NCI-H460 (cell line): ENCODE measurements around the gene RUNX1. TPM values are rescaled to one million over a fixed set of nuclear protein-coding genes. Genes with fewer than 3 reads are reported as not detected.

Experiments
- DNase-seq: peaks from one replicate; pipeline ENCODE4 v3.0.0-alpha.2; 2016; ENCODE audit warnings: low read depth; ENCODE audit errors: extremely low read depth
- total RNA-seq: library from RNA; depleted of rRNA; stranded (reverse); fragments of >200 nt; shearing (Covaris generic); gene quantifications from 2 replicates; pipeline ENCODE4 v1.2.3, GENCODE V29; 2014

RUNX1 gene
- total RNA-seq, 1 experiment from 2014 or later: 7.3 TPM

DNA sequence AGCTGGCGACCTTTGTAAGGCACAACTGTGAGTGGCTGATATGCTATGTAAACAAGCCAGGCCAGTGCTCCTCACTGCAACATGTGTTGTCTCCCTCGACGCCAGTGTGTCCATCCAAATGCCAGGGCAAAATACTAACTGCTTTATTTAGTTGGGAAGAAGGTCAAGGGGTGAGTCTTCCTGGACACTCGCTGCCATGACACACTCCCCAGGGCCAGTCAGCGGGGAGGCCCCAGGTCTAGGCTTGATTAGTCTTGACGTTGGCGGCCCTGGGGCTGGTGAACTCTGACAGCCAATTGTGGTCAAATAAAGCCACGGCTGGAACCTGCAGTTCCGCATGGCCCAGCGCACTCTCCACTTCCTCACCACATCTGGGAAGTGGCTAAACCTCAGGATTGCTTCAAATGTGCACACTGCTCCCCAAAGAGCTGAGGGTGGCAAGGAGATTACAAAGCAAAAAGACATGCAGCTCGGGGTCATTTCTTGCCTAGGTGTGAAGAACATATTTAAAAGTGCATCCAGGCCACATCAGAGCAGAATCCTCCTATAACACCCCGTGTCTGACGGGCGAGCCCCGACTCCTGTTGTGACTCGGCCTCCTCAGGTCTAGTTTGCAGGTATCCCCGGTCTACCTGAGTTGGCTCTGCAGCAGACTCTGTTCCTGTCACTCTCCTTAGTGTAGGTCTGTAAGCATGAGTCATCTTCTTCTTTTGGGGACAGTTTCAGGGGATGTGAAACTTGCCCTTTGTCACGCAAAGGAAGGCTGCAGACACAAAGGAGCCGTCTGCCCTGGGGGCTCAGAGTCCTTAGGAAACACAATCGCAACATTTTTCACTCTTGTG is 183.5 kb downstream of the RUNX1 start:
- no peak for DNase-seq

DNA sequence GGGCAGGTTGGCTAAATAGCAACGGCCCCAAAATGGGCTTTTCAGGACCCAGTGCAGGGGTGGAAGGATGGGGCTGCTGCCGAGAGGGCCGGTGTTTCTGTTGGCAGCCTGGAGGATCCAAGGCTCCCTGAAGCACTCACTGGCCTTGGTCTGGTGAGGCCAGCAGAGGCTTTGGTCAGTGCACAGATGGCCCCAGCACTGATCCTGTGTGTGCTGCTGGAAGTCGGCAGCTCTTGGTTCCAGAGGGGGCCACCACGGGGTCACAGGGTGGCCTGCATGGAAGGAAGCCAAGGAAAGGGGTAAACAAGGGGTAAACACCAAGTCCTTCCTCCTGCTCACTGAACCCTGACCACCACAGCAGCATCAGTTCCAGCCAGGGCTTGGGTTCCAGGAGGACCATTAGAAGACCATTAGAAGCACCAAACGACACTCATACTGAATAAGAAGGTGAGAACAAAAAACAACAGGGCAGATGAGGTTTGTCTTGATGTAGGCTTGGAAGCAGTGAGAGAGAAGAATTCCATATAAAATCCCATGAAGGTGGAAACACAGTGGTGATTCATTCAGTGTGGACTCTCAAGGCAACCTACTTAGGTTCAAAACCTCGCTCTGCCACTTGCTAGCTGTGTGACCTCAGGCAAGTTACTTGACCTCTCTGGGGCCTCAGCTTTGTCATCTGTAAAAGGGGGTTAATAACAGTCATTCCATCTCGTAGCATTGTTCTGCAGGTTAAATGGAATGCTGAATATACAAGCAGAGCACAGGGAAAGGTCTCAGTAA is 184.5 kb downstream of the RUNX1 start:
- no peak for DNase-seq

DNA sequence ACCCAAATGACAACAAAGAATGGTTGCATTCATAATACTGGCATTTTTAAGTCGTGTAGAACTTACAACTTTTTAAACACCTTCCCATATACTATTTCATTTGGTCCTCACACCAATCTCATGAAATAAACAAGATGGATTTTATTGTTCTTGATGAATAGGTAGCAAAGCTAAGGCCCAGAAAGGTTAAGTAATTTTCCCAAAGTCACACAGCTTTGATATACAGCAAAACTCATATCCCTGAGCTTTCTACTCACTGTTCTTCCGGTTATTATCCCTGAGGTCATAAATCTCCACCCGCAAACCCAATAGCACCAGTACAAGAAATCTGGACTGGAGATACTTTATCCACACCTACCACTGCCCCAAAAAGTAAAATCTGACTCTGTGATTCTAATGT is 186.2 kb downstream of the RUNX1 start:
- no peak for DNase-seq

DNA sequence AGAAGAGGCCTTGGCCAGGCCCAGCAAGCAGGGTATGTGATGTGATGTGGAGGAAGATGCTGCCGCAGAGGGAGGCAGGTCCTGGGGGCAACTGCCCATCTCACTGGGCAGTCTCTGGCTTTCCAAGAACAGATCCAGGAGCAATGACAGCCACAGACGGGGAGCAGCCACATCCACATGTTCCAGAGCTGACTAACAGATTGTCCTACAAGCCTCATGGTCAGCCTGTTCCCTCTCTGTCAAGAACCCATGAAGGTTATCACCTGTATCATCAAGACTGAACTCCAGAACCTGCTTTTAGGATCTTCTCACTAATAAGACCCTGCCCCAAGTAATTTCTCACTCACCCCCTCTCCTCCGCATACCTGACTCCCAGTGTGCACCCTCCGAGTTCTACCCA is 187.8 kb downstream of the RUNX1 start:
- DNase-seq: no peak

DNA sequence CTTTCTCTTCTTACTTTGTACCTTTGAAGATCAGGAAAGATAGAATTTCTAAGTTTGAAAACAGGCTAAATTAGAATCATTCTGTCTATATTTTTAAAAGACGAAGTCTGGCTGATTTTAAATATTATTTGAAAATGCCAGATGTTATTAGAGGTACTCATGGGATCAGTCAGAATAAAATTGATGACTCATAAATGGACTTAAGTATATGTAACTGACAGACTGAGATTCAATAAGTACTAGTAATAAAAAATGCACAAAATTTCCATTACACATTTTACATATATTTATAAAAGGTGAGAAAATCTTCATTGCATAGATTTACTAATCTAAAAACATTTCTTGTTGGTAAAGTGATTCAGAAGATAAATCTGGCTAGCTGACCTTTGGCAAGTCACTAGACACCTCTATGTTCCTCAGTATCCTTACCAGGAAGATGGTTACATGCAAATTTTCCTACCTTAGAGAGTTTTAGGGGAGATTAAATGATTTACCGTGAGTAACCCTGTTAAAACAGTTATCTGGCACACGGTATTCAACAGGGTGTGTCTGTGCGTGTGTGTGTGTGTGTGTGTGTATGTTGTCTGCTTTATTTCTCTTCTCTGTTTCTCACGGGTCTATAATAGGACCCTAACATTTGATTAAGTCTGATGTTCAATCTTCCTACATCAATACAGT is 189.0 kb downstream of the RUNX1 start:
- no peak for DNase-seq

DNA sequence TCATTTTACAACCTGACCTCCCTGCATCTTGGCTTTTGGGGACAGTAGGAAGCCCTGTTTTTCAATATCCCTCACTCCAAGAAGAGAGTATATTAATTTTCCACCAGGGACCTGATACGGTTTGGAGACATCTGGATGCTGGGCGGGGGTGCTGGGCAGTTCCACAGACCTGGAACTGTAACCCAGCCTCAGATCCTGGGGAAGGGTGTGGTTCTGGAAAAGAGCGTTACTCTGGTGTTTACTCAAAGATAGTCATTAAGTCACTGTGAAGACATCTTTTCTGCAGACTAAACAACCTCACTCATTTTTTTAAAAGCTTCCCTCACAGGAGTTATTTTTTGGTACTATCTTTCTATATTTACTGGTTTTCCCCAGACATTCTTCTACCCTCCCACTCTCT is 190.5 kb downstream of the RUNX1 start:
- DNase-seq: no peak

DNA sequence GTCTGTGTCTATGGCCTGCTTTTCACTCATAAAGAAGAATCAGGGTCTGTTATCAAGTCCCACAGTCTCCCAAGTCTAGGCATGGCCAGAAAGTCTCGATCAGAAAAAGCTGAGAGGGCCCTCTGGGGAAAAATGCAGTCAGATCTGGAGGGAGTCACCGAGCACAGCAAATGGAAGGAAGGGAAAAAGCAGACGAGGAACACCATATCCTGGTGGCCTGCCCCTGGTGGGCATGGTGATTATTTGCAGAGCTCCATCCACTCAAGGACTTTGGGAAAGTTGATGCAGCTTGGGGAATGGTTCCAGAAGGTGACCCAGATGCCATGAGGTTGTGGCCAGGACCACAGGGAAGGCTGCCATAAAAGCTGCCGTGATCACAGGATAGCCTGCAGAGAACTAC is 191.2 kb downstream of the RUNX1 start:
- no peak for DNase-seq

DNA sequence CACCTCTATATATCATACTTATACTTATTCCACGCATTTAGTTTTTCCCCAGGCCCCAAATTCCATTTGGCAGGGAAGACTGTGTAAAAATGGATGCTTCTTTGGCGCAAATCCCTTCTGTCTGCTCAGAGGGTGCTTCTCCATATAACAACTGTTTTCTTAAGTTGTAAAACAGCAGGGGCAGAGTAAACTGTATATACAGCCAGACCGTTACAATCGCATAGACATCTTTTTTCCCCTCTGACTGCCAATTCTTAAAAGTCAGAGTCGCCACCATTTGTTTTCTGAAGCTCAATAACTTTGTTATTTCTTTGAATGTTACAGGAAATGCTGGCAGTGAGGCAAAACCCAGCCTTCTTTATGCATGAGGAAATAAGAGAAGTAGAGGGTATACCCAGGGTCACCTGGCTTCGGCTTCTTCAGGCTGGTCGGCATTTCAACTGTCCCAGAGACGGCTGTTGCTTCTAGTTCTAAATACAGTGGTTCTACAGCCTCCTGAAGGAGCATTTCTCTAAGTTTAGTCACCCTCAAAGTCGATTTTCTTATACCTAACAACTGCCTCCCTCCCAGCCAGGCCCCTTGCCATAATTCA is 191.9 kb downstream of the RUNX1 start:
- no peak for DNase-seq

DNA sequence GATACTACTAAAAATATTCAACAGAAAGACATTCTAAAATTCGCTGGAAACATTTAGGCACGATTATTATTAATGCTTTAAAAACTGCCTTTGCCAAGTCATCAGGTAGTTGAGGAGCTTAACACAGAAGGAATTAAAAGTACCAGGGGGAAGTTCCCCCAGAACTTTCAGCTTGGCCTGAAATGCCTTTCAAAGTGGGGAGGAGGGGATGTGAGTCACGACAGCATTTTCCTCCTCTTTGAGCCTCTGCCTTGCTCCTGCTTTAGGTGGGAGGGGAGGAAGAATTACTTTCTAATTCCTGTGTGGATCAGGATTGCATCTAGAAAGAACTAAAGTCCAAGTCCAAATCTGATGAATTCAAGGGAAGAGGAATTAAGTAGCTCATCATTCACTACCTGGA is 196.7 kb downstream of the RUNX1 start:
- DNase-seq: no peak

DNA sequence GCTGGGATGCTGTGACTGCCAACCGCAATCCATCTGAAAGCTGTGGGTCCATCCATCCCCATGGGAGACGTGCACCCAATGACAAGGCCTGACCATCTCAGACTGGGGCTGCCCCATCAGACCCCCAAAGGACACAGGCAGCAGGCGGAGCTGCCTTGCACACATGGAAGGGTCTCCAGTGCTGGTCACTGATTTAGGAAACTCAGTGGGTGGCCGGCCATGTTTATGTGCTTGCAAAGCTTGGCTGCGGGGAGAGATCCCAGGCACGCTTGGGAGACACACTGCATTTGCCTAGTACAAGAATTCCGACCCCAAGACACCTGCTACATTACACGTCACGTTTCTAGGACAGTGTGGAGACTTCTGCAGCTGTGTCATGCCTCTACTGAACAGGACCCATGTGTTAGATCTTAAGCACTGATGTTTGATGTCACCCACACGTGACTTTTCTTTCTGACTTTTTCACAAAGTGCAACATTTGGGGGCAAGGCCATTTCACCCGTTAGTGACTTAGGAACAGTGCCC is 198.9 kb downstream of the RUNX1 start:
- no peak for DNase-seq

DNA sequence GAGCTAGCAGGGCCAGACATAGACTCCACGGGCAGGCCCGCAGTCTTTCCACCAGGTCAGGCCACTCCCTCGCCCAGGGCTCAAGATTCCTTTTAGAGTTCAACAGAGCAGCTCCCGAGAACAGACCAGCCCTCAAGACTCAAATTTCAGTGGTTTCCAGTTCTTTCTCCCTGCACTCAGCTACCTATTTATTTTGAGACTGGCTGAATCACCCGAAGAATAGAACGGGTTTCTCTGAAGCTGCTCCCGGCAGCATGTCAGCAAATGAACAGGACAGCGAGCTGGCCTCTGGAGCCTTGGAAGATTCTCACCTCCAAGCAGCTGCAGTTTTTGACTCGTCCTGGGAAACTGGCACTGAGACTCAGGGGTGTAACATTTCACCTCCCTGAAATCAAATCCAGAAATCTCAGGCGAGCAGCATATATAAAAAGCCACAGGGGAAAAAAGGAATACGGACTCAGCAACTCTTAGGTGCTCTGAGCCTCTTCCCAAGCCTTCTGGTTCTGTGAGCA is 202.4 kb downstream of the RUNX1 start:
- peak; percentile 21 for DNase-seq

DNA sequence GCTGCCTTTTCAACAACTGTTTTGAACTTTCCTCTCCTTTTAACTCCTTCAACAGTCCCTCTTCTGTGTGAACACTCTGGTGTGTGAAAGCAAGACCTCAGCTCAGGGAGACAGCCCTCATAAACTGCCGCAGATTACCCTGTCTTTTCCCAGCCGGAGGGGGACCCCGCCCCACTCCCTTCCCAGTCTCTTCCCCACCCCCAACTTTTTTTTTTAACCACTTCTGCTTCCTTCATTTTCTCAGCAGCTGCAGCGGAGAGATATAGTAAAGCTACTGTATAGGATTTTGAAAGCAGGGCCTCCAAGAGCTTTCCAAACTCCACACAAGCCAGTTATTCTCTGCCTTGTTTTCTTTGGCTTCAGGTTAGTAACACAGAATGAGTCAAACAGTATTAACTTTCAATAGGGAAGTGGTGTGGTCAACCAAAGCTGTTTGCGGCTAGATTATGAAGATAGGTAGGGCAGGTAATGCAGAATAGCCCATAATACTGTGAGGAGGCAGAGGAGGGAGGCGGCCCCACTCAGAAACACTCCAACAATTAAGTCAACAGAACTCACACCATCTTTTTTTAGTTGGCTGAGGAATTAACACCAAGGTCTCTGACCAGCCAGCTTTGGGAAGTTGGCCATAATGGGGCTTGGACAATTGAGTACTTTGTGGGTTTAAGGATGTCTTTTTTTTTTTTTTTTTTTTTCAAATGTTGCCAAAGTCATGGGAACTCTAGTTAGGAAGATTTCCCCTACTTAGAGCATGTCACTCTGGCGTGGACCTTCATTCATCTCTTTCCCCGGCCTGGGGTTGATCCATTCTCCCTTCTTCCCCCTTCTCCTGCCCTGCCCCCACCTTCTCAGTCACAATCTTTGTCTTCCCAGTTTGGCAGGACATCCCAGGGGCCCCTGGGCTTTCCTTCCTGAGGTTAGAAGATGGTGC is 203.3 kb downstream of the RUNX1 start:
- peak; percentile 19 for DNase-seq

DNA sequence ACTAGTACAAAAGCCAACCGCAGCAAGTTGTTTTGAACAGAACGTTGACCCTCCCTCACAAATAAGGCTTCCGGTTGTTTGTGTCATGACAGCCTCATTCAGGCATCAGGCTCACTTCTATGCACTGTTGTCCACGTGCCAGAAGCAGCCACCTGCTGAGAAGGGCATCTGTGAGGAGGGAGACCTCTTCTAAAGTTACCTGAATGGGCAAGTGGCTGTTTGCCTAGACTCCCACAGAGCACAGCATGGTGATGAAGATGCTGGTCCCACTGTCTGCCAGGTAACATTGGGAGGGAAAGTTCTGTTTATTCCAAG is 204.2 kb downstream of the RUNX1 start:
- no peak for DNase-seq

DNA sequence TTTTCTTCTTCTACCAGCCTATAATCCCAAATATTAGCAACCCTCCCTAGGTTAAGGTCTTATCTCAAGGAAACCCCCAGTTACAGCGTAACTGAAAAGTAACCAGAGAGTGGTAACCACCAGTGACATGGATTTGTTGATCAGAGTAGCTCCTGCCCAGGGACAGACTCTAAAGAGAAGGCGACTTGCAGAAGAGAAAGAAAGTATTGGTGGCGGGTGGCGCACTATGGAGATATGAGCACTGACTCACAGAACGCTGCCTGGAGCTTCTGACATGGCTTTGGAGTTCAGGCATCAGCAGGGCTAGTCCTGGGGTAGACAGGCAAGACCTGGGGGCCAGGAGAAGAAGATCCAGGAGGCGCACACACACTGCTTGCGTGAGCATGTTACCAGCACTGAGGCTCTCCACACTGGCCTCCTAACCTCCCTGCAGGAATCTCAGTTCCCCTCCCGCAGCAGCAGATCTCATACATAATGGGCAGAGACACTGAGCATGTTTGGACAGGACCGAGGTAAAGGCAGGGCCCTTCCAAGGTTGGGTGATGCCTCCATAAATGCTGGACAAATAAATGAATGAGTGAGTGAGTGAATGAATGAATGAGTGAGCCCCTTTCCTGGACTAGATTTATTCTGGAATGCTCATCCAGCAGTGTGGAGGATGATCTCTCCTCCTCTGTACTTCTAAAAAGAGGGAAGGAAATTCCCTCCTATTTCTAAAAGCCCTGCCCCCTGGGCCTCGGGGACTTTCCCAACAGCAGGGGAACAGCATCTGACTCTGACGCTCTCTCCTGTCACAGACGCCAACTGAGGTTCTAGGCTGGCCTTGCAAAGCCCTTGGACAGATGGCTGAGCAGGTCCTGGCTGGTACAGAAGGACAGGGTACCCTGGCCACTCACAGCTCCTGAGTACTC is 204.8 kb downstream of the RUNX1 start:
- DNase-seq: no peak

DNA sequence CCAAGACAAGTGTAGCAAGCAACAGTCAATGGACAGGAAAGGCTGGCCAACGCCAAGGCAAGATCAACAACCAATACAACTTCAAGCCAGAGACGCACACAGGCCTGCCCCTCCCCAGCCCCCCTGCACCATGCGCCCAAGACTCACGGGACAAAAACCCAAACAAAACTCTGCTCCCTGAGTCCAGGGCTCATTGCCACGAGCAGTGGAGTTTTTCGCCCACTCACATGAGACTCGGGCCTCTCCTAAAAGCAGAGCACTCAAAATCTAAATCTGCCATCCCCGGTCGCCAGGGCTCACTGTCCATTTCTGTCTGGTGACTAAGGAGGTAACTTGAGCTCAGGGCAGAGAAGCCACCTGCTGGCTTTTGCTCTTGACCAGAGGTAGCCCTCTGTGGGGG is 205.5 kb downstream of the RUNX1 start:
- no peak for DNase-seq

DNA sequence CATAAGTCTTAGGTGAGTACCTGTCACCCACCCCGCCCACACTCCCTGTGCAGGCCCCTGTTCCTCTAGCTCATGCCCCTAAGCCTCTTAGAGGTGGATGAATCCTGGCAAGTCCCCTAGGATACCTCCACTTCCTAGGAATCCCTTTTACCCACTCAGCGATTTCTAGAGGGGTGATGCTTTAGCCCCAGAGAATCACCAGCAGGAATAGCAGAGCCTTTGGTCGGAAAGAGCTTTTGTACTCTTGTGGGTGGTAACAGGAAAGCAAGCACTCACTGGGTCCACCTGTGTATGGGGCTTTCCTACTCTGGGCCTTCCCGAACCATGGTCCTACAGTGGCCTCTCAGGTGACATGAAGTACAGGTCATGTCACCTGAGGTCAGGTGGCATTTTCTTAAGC is 207.9 kb downstream of the RUNX1 start:
- no peak for DNase-seq

DNA sequence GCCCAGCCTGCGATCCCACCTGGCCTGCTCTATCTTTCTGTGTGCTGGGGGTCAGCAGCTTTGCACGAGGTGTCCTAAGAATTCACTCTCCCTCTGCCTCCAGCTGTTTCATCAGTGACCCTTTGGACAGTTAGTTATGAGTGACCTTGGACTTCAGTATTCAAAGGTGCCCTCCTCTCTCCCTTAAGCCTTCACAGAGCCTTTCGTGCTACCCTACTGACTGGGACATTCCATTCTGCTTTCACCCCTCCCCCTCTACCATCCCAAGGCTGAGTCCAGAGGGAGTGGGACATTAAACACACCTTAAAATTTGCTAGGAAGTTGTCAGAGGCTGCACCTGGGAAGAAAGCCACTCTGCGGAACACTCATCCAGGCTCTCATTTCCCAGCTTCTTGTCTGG is 208.4 kb downstream of the RUNX1 start:
- no peak for DNase-seq

DNA sequence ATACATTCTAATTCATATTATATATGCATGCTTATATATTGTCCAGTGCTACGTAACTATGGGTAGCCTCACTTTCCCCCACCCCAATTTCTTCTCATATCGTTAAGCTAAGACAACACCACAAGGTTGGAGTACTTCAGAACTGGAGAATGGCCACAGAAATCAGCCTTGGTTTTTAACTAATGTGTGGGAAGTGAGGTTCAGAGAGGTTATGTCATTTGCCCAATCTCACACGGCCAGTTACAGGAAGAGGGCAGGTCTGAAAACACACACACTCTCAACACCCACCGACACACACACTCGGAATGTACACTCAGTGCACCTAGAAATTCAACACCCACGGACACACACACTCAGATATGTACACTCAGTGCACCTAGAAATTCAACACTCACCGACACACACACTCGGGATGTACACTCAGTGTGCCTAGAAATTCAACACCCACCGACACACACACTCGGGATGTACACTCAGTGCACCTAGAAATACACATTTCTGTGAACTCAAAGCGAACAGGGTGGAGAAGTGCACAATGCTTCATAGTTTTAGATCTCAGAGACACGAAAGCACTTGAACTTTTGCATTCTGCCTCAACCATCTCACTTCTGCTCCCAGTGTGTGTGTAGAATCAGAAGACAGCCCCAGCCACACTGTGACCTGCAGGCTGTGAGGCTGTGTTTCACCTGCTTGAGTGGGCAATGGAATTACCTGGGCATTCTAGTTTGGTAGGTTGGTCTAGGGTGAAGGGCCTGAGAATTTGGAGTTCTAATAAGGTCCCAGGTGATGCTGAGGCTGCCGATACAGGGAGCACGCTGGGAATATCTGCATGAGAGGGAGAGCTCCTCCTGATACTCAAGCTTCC is 209.9 kb downstream of the RUNX1 start:
- DNase-seq: no peak
